Thyroid gland (tissue), 4 donors: ENCODE data around the gene IMMT.

Experiments
- POLR2A ChIP-seq, 2 donors: fragments of 450-650 bp; IDR thresholded peaks; one replicate each; pipeline ENCODE4 v1.6.1; 2017; ENCODE audit warnings: antibody characterized with exemption in 2 of 2, mild to moderate bottlenecking in 2 of 2, moderate library complexity in 1 of 2
- TF ChIP-seq, protein P1 (sequence below), 6 experiments: fragments of 200-600 bp in 3 of 6; fragments of 450-650 bp in 3 of 6; sonication (generic) in 3 of 6; IDR thresholded peaks; one replicate each; pipeline ENCODE4 v1.5.1; 2016 to 2019; ENCODE audit warnings: antibody characterized with exemption in 6 of 6, mild to moderate bottlenecking in 2 of 6, inconsistent platforms in 1 of 6, moderate library complexity in 1 of 6

- TF ChIP-seq, protein P1, sequence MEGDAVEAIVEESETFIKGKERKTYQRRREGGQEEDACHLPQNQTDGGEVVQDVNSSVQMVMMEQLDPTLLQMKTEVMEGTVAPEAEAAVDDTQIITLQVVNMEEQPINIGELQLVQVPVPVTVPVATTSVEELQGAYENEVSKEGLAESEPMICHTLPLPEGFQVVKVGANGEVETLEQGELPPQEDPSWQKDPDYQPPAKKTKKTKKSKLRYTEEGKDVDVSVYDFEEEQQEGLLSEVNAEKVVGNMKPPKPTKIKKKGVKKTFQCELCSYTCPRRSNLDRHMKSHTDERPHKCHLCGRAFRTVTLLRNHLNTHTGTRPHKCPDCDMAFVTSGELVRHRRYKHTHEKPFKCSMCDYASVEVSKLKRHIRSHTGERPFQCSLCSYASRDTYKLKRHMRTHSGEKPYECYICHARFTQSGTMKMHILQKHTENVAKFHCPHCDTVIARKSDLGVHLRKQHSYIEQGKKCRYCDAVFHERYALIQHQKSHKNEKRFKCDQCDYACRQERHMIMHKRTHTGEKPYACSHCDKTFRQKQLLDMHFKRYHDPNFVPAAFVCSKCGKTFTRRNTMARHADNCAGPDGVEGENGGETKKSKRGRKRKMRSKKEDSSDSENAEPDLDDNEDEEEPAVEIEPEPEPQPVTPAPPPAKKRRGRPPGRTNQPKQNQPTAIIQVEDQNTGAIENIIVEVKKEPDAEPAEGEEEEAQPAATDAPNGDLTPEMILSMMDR (IDR thresholded peaks at IDR 0.05) = no peak
- no peak for TF ChIP-seq POLR2A (IDR thresholded peaks at IDR 0.05)
Observed at GRCh38 chr2:86172610-86173009, 22.7 kb downstream of the IMMT start.
